Choroid plexus epithelial cell (primary cell): Measurements from ENCODE around the gene GPR157.

Source experiments
- DNase-seq: peaks from one replicate; pipeline ENCODE4 v3.0.0-alpha.2; 2010; ENCODE audit warnings: low read depth
- H3K4me3 ChIP-seq: 2 replicates; pipeline ENCODE4 v1.5.1; 2011; ENCODE audit warnings: low read depth, mild to moderate bottlenecking, control low read depth, low read length, moderate library complexity
- TF ChIP-seq, protein P1 (sequence below): conservative IDR thresholded peaks from 2 replicates; pipeline ENCODE4 v1.5.1; 2011; ENCODE audit warnings: low read depth, mild to moderate bottlenecking, control low read depth, inconsistent platforms, low read length, moderate library complexity

The GPR157 gene

DNA sequence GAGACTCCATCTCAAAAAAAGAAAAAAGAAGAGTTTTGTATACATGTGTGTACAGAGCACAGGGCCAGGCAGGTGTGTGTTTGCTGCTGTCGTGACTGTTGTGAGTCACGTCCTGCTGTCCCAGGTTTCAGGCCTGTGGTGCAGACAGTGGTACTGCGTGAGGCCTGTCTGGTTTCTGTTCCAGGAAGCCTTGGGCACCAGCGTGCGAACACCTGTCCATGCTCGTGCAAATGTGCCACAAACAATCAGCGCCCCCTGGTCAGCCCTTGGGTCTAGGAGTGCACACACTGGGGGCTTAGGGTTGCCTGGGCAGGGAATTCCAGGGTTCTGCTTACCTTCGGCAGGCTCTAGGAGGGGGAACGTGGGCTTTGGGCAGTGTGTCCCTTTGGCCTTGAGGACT lies 16.9 kb downstream of the GPR157 start:
- H3K4me3 ChIP-seq: no peak overlapping the region
- DNase-seq: no peak
- TF ChIP-seq, protein P1, sequence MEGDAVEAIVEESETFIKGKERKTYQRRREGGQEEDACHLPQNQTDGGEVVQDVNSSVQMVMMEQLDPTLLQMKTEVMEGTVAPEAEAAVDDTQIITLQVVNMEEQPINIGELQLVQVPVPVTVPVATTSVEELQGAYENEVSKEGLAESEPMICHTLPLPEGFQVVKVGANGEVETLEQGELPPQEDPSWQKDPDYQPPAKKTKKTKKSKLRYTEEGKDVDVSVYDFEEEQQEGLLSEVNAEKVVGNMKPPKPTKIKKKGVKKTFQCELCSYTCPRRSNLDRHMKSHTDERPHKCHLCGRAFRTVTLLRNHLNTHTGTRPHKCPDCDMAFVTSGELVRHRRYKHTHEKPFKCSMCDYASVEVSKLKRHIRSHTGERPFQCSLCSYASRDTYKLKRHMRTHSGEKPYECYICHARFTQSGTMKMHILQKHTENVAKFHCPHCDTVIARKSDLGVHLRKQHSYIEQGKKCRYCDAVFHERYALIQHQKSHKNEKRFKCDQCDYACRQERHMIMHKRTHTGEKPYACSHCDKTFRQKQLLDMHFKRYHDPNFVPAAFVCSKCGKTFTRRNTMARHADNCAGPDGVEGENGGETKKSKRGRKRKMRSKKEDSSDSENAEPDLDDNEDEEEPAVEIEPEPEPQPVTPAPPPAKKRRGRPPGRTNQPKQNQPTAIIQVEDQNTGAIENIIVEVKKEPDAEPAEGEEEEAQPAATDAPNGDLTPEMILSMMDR: no peak

DNA sequence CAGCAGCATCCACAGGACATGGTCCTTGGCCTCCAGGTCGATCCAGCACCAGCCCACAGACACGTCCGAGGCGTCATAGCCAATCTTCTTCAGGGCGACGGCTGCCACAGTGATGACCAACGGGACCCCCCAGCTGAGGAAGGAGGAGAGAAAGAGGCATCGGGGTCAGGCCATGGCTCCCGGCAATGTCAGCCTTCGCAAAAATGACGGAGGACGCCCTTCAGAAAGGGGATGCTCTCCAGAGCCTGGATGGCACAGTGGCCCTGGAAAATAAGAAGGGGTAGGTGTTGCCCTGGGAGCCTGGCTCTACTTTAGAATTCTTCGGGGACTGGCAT lies 17.6 kb downstream of the GPR157 start:
- TF ChIP-seq, protein P1: no peak
- DNase-seq: no peak
- H3K4me3 ChIP-seq: no peak overlapping the region

DNA sequence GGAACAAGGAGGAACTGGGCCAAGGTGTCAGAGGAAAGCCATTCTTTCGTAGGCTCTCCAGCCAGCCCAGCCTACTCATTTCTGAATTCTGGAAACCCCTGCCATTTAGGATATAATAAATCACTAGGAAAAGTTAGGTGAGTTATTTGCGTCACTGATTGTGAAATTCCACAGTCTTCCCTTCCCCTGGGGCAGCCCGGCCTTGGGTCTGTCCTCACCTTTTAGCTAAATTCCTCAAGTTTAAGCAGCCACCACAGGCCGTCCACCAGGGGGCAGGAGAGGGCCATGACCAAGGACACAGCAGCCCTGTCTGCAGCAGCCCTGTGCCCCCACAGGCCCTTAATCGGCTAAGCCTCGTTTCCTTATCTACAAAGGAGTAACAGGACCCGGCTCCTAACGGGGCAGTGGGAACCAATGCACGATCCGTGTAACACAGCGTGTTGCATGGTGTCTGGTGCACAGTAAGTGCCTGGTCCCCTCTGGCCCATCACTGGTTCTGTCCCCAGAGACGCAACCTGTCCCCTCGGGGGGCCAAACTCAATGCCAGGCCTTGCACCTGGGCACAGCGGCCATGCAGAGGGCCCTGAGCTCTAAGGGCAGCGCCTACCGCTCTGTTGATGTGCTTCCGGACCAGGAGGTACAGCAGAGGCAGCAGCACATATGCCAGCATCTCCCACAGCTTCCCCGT lies 18.1 kb downstream of the GPR157 start:
- TF ChIP-seq, protein P1: peak; percentile 95
- DNase-seq: peak; percentile 94
- no peak overlapping the region for H3K4me3 ChIP-seq

DNA sequence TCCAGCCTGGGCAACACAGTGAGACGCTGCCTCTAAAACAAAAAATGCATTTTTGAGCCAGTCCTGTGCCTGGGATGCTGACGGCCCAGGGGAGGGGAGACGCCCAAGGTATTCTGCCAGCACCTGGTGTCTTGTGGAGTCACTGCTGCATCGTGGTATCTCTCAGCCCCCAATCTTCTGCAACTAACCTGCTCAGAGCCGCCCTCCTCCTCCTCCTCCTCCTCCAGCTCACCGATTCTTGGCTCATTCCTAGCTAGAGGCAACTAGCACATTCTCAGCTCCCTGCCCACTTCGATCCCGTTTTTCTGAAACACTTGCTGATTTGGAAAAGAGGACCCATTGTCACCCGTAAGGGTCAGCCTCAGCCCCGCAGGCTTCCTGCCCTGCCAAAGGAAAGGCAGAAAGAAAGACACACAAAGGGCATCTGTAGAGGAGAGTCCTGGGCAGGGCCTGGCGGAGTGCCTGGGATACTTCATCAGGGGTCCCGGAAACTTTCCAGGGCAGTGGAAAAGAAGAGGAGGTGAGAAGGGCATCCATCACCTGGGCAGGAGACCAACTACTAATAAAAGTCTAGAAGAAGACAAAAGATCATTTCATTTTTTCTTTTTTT lies 20.7 kb downstream of the GPR157 start:
- TF ChIP-seq, protein P1: no peak
- DNase-seq: no peak
- no peak overlapping the region for H3K4me3 ChIP-seq

DNA sequence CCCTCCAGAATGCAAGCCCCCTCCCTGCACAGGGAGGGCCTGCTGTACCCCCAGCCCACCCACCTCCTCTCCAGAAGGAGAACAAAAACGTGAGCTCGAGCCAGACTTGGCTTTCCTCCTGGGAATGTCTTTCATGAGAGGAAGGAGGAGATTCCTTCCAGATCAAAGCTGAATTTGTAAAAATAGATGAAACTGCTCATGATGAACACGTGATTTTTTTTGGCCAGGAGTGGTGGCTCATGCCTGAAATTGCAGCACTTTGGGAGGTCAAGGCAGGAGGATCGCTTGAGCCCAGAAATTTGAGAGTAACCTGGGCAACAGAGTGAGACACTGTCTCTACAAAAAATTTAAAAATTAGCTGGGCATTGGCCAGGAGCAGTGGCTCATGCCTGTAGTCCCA lies 21.8 kb downstream of the GPR157 start:
- peak; percentile 28 for DNase-seq
- H3K4me3 ChIP-seq: no peak overlapping the region
- TF ChIP-seq, protein P1: no peak

DNA sequence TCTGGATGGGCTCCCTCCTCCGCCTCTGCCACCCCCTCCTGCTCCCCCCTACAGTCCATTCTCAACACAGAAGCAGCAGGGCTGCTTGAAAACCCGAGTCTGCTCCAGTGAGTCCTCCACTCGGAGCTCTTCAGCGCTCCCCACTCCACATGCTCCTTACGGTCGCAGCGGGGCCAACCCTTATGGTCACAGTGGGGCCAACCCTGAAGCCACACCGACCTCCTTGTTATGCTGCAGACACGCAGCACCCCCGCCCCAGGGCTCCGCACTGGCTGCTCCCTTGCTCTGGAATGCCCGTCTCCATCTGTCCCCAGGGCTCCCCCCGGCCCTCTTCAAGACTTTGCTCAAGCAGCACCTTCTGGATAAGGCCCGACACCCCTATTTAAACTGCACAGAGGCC lies 22.6 kb downstream of the GPR157 start:
- H3K4me3 ChIP-seq: no peak overlapping the region
- DNase-seq: no peak
- TF ChIP-seq, protein P1: no peak

DNA sequence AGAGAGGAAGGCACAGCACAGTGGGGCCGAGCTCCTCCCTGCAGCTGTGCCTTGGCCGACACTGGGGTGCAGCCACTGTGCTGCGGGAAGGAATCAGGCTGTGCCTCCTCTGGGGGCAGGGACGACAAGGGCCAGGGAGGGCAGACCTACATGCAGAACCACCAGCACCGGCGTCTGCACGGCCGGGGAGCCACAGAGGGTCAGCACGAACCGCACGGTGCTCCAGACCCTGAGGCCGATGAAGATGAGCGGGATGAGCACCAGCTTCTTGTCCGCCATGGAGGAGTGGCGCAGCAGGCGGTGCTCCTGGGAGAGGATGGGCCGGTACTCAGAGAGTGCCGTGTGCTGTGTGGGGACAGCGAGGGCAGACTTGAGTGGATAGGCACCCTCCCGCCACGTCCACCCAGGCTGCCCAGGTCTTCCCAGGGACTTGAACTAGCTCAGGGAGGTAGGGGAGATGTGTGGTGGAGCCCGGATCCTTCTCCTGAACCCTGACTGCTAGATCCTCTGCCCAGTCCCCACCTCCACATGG lies 23.5 kb downstream of the GPR157 start:
- H3K4me3 ChIP-seq: no peak overlapping the region
- TF ChIP-seq, protein P1: no peak
- no peak for DNase-seq
